SH-SY5Y (cell line): ENCODE data around the gene MANSC4.

Experiments
- GATA2 ChIP-seq: IDR thresholded peaks from 2 replicates; pipeline ENCODE4 v1.6.1; 2011; ENCODE audit warnings: mild to moderate bottlenecking, low read depth, low read length
- GATA3 ChIP-seq: IDR thresholded peaks from 2 replicates; pipeline ENCODE4 v1.6.1; 2011; ENCODE audit warnings: low read depth, mild to moderate bottlenecking, low read length, moderate library complexity

DNA sequence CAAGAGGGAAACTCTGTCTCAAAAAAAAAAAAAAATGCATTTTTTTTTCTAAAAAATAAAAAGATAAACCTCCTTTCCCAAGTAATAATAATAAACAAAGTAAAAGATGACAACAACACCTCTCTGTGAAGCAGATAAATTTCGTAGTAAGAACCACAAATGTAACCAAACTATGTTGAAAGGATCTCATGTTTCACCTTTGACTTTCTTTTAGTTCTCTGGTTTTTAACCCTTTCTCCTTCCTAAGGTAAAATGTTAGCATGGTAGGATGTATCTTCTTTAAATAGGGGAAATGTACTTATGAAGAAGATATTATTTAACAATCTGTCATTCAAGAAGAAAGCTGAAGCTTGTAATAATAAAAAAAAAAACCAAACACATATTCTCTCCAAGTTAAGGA, 1.8 kb downstream of the MANSC4 start:
- TF ChIP-seq GATA2: no peak
- no peak for TF ChIP-seq GATA3
